Lung (tissue), 12 donors: ENCODE data around the gene MCRIP2. TPM values are rescaled to one million over a fixed set of nuclear protein-coding genes. Genes with fewer than 3 reads are reported as not detected.

Experiments used
- ATAC-seq: fragments of 200-7000 bp; cut with Tn5 transposase; one replicate; pipeline ENCODE4 v1.9.1; 2020; ENCODE audit warnings: moderate number of reproducible peaks; ENCODE audit not compliant: insufficient read depth, low FRiP score
- DNase-seq, 3 donors: peaks; one replicate each; pipeline ENCODE4 v3.0.0-alpha.2; 2013 to 2017
- H3K27ac ChIP-seq, 2 donors: one replicate each; pipeline ENCODE4 v1.5.1; 2013; ENCODE audit warnings: mild to moderate bottlenecking in 2 of 2, moderate library complexity in 2 of 2, control low read depth in 1 of 2, inconsistent platforms in 1 of 2, low read depth in 1 of 2, low read length in 1 of 2
- H3K27me3 ChIP-seq, 3 donors: one replicate each; pipeline ENCODE4 v1.5.1; 2013; ENCODE audit warnings: low read length in 2 of 3; ENCODE audit not compliant: control insufficient read depth in 3 of 3, insufficient read depth in 3 of 3
- H3K36me3 ChIP-seq, 4 donors: one replicate each; pipeline ENCODE4 v1.5.1; 2013; ENCODE audit warnings: low read length in 4 of 4, mild to moderate bottlenecking in 1 of 4, moderate library complexity in 1 of 4; ENCODE audit not compliant: control insufficient read depth in 4 of 4, insufficient read depth in 4 of 4
- H3K4me1 ChIP-seq, 5 donors: one replicate each; pipeline ENCODE4 v1.5.1; 2013; ENCODE audit warnings: low read length in 5 of 5, mild to moderate bottlenecking in 2 of 5, moderate library complexity in 1 of 5; ENCODE audit not compliant: control insufficient read depth in 5 of 5, insufficient read depth in 5 of 5
- H3K4me3 ChIP-seq: one replicate; pipeline ENCODE4 v1.5.1; 2013; ENCODE audit warnings: mild to moderate bottlenecking, control low read depth, moderate library complexity
- H3K9ac ChIP-seq, 2 donors: one replicate each; pipeline ENCODE4 v1.5.1; 2013; ENCODE audit warnings: low read length in 2 of 2, control low read depth in 1 of 2; ENCODE audit not compliant: insufficient read depth in 1 of 2
- H3K9me3 ChIP-seq, 4 donors: one replicate each; pipeline ENCODE4 v1.5.1; 2013; ENCODE audit warnings: low read length in 3 of 4, mild to moderate bottlenecking in 1 of 4, moderate library complexity in 1 of 4; ENCODE audit not compliant: control insufficient read depth in 4 of 4, insufficient read depth in 3 of 4
- WGBS, 2 donors: extraction: QIAGEN DNeasy Blood & Tissue Kit; methylation state at CpG; one replicate each; pipeline ENCODE4 v1.1.7; 2013; 5-methylcytosine and 5-hydroxymethylcytosine counted together
- polyA plus RNA-seq, 2 donors: library from polyadenylated mRNA; stranded (reverse); fragments of 200-250 nt; gene quantifications; one replicate each; pipeline ENCODE4 v1.2.1, GENCODE V29; 2013
- total RNA-seq, 2 donors: library from RNA; depleted of rRNA in 1 of 2; stranded (reverse); fragments of >200 nt in 1 of 2; gene quantifications; one replicate each; pipeline ENCODE4 v1.2.1, GENCODE V29; 2014 to 2021
- TF ChIP-seq, protein P1 (sequence below): IDR thresholded peaks from 2 replicates; pipeline ENCODE4 v1.5.1; 2012; ENCODE audit warnings: mild to moderate bottlenecking; ENCODE audit errors: control extremely low read depth, extremely low read depth
- donor health status: control.
- donor health status: control.
- donor health status: Bipolar disorder and iron deficiency.
- donor health status: healthy.
- donor health status: DM: yes; HTN: yes; CAD: no.

Gene MCRIP2
- total and polyA plus RNA-seq, 4 donors: 9.1 to 109 (median 53.3) TPM

DNA sequence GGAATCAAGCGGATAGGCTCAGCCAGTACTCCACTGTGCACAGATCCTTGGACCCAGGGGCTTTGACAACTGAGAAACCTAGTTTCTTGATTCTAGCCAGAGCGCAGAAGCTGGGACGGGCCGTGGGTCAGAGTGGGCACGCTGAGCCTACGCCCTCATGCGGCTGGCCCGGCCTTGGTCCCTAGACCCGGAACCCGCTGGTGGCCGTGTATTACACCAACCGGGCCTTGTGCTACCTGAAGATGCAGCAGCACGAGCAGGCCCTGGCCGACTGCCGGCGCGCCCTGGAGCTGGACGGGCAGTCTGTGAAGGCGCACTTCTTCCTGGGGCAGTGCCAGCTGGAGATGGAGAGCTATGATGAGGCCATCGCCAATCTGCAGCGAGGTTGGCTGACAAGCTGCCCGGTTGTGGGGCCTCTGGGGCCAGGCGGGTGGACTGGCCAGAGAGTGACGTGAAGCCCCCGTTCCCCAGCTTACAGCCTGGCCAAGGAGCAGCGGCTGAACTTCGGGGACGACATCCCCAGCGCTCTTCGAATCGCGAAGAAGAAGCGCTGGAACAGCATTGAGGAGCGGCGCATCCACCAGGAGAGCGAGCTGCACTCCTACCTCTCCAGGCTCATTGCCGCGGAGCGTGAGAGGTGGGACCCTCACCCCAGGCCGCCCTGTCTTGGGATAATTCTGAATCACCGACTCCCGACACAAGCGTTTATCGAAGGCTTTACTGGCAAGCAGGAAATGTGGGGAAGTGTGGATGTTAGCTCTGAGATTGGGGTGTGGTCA is 39.5 kb downstream of the MCRIP2 start:
- peaks cover 4 to 35% (median 25%) of the 10 kb centered on the region in 5 donors for H3K4me1 ChIP-seq

DNA sequence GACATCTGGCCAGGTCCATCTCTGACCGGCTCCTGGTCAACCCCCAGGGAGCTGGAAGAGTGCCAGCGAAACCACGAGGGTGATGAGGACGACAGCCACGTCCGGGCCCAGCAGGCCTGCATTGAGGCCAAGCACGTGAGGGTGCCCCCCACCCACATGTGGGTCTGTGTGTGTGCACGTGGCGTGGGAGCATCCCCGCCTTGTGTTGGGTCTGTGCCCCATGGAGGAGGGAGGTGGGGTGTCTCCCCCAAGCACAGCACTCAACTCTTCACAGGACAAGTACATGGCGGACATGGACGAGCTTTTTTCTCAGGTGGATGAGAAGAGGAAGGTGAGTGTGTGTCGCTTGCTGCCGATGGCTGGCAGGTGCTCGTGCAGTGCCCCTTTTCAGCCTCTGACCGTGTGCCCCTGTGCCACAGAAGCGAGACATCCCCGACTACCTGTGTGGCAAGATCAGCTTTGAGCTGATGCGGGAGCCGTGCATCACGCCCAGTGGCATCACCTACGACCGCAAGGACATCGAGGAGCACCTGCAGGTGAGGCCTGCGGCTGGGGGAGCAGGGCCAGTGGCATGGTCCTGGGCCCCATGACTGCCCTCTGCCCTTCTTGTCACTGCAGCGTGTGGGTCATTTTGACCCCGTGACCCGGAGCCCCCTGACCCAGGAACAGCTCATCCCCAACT is 40.3 kb downstream of the MCRIP2 start:
- Histone ChIP-seq H3K27me3 (no peaks in the 10 kb centered on the region), H3K9ac (no peak overlapping the region), H3K4me1 (peaks cover 4 to 35% (median 25%) of the 10 kb centered on the region in 5 donors), H3K36me3 (peaks cover 3 to 28% (median 17%) of the 10 kb centered on the region in 4 donors), H3K4me3 (no peak overlapping the region), H3K27ac (no peak overlapping the region), H3K9me3 (no peaks in the 10 kb centered on the region)
- 77 to 79% methylated on average over 26 to 28 of the region's 28 CpGs for WGBS, 2 donors
- ATAC-seq (no peak), DNase-seq (no peak)
- TF ChIP-seq, protein P1, sequence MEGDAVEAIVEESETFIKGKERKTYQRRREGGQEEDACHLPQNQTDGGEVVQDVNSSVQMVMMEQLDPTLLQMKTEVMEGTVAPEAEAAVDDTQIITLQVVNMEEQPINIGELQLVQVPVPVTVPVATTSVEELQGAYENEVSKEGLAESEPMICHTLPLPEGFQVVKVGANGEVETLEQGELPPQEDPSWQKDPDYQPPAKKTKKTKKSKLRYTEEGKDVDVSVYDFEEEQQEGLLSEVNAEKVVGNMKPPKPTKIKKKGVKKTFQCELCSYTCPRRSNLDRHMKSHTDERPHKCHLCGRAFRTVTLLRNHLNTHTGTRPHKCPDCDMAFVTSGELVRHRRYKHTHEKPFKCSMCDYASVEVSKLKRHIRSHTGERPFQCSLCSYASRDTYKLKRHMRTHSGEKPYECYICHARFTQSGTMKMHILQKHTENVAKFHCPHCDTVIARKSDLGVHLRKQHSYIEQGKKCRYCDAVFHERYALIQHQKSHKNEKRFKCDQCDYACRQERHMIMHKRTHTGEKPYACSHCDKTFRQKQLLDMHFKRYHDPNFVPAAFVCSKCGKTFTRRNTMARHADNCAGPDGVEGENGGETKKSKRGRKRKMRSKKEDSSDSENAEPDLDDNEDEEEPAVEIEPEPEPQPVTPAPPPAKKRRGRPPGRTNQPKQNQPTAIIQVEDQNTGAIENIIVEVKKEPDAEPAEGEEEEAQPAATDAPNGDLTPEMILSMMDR: no peak

More for the DNA sequence above, 39.5 kb downstream of the MCRIP2 start:
- DNase-seq: no peak
- TF ChIP-seq, protein P1: no peak
- H3K36me3 ChIP-seq: peaks cover 3 to 21% (median 16%) of the 10 kb centered on the region in 4 donors
- 45 to 51% methylated on average over 44 of the region's 44 CpGs for WGBS, 2 donors
- peak overlapping the region; percentile 83 to 94 for H3K27ac ChIP-seq
- H3K9me3 ChIP-seq: no peaks in the 10 kb centered on the region
- H3K4me3 ChIP-seq: peak overlapping the region; percentile 84
- no peak overlapping the region for H3K9ac ChIP-seq
- no peak for ATAC-seq
- H3K27me3 ChIP-seq: no peaks in the 10 kb centered on the region

DNA sequence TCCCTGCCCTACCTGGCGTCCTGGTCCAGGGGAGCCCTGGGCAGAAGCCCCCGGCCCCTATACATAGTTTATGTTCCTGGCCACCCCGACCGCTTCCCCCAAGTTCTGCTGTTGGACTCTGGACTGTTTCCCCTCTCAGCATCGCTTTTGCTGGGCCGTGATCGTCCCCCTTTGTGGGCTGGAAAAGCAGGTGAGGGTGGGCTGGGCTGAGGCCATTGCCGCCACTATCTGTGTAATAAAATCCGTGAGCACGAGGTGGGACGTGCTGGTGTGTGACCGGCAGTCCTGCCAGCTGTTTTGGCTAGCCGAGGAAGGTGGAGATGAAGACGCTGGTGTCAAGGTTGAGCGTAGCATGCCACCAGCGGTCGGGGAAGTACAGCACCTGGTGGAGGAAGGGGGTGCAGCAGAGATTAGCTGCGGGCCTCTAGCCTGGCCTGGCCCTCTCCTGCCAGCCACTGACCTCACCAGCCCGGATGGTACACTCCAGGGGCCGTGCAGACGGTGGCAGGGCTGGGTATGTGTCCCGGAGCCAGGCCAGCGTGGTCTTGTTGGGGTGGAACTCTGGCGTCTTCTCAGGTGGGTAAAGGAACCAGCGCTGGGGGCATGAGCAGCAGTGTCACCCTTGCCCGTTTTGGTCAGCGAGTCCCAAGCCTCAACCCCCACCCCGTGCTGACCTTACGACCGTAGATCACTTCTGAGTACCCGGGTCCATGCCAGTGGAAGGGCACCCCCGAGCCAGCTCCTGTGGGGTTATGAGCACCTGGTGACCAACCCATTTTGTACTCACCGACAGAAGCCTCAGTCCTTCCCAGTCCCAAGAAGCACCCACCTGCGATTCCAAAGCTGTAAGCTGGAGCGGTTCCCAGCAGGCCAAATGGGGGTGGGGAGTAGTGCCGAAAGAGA is 41.1 kb downstream of the MCRIP2 start:
- ATAC-seq (no peak), DNase-seq (no peak)
- Histone ChIP-seq H3K27ac (no peak overlapping the region), H3K9me3 (no peaks in the 10 kb centered on the region), H3K27me3 (no peaks in the 10 kb centered on the region), H3K4me1 (peaks cover 4 to 33% (median 25%) of the 10 kb centered on the region in 5 donors), H3K36me3 (peaks cover 3 to 33% (median 21%) of the 10 kb centered on the region in 4 donors), H3K9ac (no peak overlapping the region), H3K4me3 (no peak overlapping the region)
- 89 to 91% methylated on average over 36 of the region's 36 CpGs for WGBS, 2 donors
- TF ChIP-seq, protein P1: no peak
